Measurements from ENCODE around the gene RGS10. TPM values are rescaled to one million over a fixed set of nuclear protein-coding genes. Genes with fewer than 3 reads are reported as not detected.

The RGS10 gene
- total and polyA plus RNA-seq, 10 of the 15 experiments (the other 5 are each of a cell fraction or from before 2014, with no cell fraction given), result 72.8 to 193 (median 127) TPM

DNA sequence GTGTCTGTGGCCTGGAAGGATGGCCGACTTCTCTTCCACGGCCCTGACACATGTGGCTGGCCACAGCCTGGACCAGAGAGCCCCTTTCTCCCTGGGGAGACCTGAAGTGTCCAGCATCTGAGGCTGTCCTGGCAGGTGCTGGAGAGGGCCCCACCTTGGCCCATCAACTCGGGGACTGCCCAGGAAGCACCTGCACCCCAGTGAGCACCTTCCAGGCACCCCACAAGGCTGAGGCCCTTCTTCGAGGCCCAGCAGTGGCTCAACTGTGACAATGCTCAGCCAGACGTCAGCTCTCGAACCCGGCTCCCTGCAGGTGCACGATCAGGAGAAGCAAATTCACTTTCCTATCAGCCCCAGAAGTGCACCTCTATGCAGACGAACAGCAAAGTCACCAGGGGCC, 24.3 kb downstream of the RGS10 start (continued):
- no peak for TF ChIP-seq MXI1 (IDR thresholded peaks at IDR 0.05; ENCODE audit: low read depth, low read length)
- TF ChIP-seq PAX8 (IDR thresholded peaks at IDR 0.05), result no peak
- TF ChIP-seq CBFB (IDR thresholded peaks at IDR 0.05; ENCODE audit: low read depth), result no peak; the same call in 1 of the 2 replicates
- TF ChIP-seq, protein P1, sequence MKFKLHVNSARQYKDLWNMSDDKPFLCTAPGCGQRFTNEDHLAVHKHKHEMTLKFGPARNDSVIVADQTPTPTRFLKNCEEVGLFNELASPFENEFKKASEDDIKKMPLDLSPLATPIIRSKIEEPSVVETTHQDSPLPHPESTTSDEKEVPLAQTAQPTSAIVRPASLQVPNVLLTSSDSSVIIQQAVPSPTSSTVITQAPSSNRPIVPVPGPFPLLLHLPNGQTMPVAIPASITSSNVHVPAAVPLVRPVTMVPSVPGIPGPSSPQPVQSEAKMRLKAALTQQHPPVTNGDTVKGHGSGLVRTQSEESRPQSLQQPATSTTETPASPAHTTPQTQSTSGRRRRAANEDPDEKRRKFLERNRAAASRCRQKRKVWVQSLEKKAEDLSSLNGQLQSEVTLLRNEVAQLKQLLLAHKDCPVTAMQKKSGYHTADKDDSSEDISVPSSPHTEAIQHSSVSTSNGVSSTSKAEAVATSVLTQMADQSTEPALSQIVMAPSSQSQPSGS (IDR thresholded peaks at IDR 0.05; ENCODE audit: low read length), result no peak
- TF ChIP-seq YY1 (IDR thresholded peaks at IDR 0.05; ENCODE audit: low read depth, low read length), result no peak
- TF ChIP-seq, protein P2, sequence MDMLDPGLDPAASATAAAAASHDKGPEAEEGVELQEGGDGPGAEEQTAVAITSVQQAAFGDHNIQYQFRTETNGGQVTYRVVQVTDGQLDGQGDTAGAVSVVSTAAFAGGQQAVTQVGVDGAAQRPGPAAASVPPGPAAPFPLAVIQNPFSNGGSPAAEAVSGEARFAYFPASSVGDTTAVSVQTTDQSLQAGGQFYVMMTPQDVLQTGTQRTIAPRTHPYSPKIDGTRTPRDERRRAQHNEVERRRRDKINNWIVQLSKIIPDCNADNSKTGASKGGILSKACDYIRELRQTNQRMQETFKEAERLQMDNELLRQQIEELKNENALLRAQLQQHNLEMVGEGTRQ (IDR thresholded peaks at IDR 0.05; ENCODE audit: borderline replicate concordance, low read depth, low read length), result no peak
- TF ChIP-seq NRF1 (conservative IDR thresholded peaks at IDR 0.05; ENCODE audit: low read depth, low read length), result no peak
- TF ChIP-seq CHD1 (IDR thresholded peaks at IDR 0.05; ENCODE audit: low read depth, low read length), result no peak
- no peak for TF ChIP-seq BMI1 (IDR thresholded peaks at IDR 0.05; ENCODE audit: borderline replicate concordance)
- TF ChIP-seq, protein P3, sequence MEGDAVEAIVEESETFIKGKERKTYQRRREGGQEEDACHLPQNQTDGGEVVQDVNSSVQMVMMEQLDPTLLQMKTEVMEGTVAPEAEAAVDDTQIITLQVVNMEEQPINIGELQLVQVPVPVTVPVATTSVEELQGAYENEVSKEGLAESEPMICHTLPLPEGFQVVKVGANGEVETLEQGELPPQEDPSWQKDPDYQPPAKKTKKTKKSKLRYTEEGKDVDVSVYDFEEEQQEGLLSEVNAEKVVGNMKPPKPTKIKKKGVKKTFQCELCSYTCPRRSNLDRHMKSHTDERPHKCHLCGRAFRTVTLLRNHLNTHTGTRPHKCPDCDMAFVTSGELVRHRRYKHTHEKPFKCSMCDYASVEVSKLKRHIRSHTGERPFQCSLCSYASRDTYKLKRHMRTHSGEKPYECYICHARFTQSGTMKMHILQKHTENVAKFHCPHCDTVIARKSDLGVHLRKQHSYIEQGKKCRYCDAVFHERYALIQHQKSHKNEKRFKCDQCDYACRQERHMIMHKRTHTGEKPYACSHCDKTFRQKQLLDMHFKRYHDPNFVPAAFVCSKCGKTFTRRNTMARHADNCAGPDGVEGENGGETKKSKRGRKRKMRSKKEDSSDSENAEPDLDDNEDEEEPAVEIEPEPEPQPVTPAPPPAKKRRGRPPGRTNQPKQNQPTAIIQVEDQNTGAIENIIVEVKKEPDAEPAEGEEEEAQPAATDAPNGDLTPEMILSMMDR (IDR thresholded peaks at IDR 0.05 in 2 of 3, conservative IDR thresholded peaks at IDR 0.05 in 1 of 3; ENCODE audit: control insufficient read depth in 2 of 3, extremely low read depth in 1 of 3, insufficient read depth in 1 of 3, low read depth in 3 of 3, low read length in 3 of 3), result no peak
- TF ChIP-seq, protein P4, sequence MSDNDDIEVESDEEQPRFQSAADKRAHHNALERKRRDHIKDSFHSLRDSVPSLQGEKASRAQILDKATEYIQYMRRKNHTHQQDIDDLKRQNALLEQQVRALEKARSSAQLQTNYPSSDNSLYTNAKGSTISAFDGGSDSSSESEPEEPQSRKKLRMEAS (IDR thresholded peaks at IDR 0.05; ENCODE audit: low read depth, low read length), result peak; percentile 23; the same call in 1 of the 2 replicates
- TF ChIP-seq NFYA (IDR thresholded peaks at IDR 0.05; ENCODE audit: borderline replicate concordance, low read depth, low read length), result no peak
- TF ChIP-seq GATAD2B (conservative IDR thresholded peaks at IDR 0.05; ENCODE audit: low read depth), result peak; percentile 2; the same call in 1 of the 2 replicates
- no peak for TF ChIP-seq SMAD1 (IDR thresholded peaks at IDR 0.05; ENCODE audit: low read depth, partially characterized antibody)
- TF ChIP-seq SMARCA5 (IDR thresholded peaks at IDR 0.05), result peak; percentile 23; the same call in 1 of the 2 replicates
- no peak for TF ChIP-seq MYB (IDR thresholded peaks at IDR 0.05; ENCODE audit: borderline replicate concordance, low read depth, low read length)
- TF ChIP-seq, protein P5, sequence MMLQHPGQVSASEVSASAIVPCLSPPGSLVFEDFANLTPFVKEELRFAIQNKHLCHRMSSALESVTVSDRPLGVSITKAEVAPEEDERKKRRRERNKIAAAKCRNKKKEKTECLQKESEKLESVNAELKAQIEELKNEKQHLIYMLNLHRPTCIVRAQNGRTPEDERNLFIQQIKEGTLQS (IDR thresholded peaks at IDR 0.05; ENCODE audit: borderline replicate concordance, extremely low read depth, low read depth, low read length), result no peak
- TF ChIP-seq, protein P6, sequence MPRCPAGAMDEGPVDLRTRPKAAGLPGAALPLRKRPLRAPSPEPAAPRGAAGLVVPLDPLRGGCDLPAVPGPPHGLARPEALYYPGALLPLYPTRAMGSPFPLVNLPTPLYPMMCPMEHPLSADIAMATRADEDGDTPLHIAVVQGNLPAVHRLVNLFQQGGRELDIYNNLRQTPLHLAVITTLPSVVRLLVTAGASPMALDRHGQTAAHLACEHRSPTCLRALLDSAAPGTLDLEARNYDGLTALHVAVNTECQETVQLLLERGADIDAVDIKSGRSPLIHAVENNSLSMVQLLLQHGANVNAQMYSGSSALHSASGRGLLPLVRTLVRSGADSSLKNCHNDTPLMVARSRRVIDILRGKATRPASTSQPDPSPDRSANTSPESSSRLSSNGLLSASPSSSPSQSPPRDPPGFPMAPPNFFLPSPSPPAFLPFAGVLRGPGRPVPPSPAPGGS (IDR thresholded peaks at IDR 0.05; ENCODE audit: borderline replicate concordance, insufficient read depth, low read depth, low read length, poor library complexity, severe bottlenecking), result no peak
- TF ChIP-seq, protein P7, sequence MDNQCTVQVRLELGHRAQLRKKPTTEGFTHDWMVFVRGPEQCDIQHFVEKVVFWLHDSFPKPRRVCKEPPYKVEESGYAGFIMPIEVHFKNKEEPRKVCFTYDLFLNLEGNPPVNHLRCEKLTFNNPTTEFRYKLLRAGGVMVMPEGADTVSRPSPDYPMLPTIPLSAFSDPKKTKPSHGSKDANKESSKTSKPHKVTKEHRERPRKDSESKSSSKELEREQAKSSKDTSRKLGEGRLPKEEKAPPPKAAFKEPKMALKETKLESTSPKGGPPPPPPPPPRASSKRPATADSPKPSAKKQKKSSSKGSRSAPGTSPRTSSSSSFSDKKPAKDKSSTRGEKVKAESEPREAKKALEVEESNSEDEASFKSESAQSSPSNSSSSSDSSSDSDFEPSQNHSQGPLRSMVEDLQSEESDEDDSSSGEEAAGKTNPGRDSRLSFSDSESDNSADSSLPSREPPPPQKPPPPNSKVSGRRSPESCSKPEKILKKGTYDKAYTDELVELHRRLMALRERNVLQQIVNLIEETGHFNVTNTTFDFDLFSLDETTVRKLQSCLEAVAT (IDR thresholded peaks at IDR 0.05), result no peak
- no peak for TF ChIP-seq TARDBP (IDR thresholded peaks at IDR 0.05; ENCODE audit: borderline replicate concordance)
- no peak for TF ChIP-seq NFYB (IDR thresholded peaks at IDR 0.05; ENCODE audit: insufficient read depth, low read depth, low read length)
